ENCODE data around the gene RAD51B. TPM values are rescaled to one million over a fixed set of nuclear protein-coding genes. Genes with fewer than 3 reads are reported as not detected.
A peak's percentile ranks its signal among the peaks of the same experiment; 100 is the strongest.

The RAD51B gene
- total and polyA plus RNA-seq, 4 donors = 2.5 to 95.0 (median 9.6) TPM

DNA sequence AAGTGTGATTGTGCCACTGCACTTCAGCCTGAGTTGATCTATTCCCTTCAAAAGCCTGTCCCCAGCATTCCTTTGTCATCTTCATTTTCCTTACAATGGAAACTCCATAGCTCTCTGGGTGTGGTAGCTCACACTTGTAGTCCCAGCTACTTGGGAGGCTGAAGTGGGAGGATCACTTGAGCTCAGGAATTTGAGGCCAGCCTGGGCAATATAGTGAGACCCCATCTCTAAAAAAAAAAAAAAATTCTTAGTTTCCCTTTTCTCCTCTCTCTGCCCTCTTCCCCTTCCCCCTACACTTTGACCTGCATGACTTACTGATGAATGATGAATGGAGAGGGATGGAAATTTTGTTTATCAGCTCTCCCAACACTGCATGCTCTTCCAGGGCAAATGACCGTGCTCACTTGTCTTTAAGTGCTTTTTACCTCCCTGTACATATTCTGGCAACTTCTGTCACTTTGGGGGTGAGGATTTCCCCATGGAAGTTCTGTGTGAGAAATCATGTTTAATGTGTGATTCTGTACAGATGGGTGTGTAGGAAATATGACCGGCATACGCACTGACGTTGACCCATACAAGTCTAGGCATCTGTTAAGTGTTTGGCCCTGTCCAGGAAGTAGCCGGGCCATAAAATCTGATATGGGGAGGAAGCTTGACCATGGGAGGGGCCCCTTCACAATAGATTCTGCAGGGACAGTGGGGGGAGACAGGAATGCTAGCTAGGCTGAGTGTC, 907.9 kb downstream of the RAD51B start:
- Histone ChIP-seq H3K27me3 (ENCODE audit: control insufficient read depth in 3 of 3, insufficient read depth in 3 of 3, low read length in 2 of 3) (no peaks in the 10 kb centered on the region), H3K9me3 (ENCODE audit: control insufficient read depth in 4 of 4, insufficient read depth in 3 of 4, low read length in 3 of 4) (no peaks in the 10 kb centered on the region), H3K36me3 (ENCODE audit: control insufficient read depth in 4 of 4, insufficient read depth in 4 of 4, low read length in 4 of 4) (no peaks in the 10 kb centered on the region), H3K4me1 (ENCODE audit: control insufficient read depth in 5 of 5, insufficient read depth in 5 of 5, low read length in 5 of 5) (peaks cover 0 to 28% (median 17%) of the 10 kb centered on the region in 5 donors), H3K4me3 (no peak overlapping the region), H3K27ac (ENCODE audit: low read depth in 1 of 2, low read length in 1 of 2) (peak overlapping the region in 1 of 2 donors; percentile 37), H3K9ac (ENCODE audit: insufficient read depth in 1 of 2, low read length in 2 of 2) (no peak overlapping the region)
- TF ChIP-seq, protein P1, sequence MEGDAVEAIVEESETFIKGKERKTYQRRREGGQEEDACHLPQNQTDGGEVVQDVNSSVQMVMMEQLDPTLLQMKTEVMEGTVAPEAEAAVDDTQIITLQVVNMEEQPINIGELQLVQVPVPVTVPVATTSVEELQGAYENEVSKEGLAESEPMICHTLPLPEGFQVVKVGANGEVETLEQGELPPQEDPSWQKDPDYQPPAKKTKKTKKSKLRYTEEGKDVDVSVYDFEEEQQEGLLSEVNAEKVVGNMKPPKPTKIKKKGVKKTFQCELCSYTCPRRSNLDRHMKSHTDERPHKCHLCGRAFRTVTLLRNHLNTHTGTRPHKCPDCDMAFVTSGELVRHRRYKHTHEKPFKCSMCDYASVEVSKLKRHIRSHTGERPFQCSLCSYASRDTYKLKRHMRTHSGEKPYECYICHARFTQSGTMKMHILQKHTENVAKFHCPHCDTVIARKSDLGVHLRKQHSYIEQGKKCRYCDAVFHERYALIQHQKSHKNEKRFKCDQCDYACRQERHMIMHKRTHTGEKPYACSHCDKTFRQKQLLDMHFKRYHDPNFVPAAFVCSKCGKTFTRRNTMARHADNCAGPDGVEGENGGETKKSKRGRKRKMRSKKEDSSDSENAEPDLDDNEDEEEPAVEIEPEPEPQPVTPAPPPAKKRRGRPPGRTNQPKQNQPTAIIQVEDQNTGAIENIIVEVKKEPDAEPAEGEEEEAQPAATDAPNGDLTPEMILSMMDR (IDR thresholded peaks at IDR 0.05; ENCODE audit: control extremely low read depth, extremely low read depth) = no peak
- 44 to 77% methylated on average over 5 of the region's 5 CpGs for WGBS, 2 donors
- DNase-seq (peak in 1 of 3 donors; percentile 60), ATAC-seq (ENCODE audit: insufficient read depth, low FRiP score) (peak; percentile 34)

DNA sequence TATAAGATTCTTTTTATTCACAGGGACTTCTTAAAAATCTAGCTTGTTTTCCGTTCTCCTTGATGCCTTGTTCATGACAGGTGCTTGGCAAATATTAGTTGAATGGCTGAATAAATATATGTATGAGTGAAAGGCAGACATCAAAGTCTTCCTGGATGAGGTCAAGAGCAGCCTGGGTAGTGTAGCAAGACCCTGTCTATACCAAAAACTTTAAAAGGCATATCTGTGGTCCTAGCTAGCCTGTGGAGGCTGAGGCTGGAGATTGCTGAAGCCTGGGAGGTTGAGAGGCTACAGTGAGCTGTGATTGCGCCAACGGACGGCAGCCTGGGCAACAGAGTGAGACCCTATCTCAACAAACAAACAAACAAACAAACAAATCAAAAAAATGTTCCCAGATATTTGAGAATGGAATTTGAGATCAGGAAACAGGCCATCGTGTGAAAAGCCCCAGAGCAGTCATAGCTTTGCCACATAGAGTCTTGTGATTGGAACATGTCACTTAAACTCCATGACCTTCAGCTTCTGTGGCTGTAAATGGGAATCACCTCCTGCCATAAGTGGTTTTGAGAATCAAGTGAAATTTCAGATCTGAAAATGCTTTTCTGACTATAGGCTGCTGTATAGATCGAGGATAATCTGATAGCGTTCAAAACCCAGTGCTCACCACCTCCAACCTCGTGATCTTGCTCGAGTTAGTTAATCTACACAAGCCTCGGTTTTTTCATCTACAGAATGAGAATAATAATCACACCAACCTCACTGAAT, 908.9 kb downstream of the RAD51B start:
- Histone ChIP-seq H3K4me3 (no peak overlapping the region), H3K4me1 (ENCODE audit: control insufficient read depth in 5 of 5, insufficient read depth in 5 of 5, low read length in 5 of 5) (peaks cover 0 to 28% (median 17%) of the 10 kb centered on the region in 5 donors), H3K36me3 (ENCODE audit: control insufficient read depth in 4 of 4, insufficient read depth in 4 of 4, low read length in 4 of 4) (no peaks in the 10 kb centered on the region), H3K9me3 (ENCODE audit: control insufficient read depth in 4 of 4, insufficient read depth in 3 of 4, low read length in 3 of 4) (no peaks in the 10 kb centered on the region), H3K27me3 (ENCODE audit: control insufficient read depth in 3 of 3, insufficient read depth in 3 of 3, low read length in 2 of 3) (no peaks in the 10 kb centered on the region), H3K9ac (ENCODE audit: insufficient read depth in 1 of 2, low read length in 2 of 2) (no peak overlapping the region), H3K27ac (ENCODE audit: low read depth in 1 of 2, low read length in 1 of 2) (peak overlapping the region in 1 of 2 donors; percentile 13)
- whole genome bisulfite sequencing, 2 donors = 70 to 86% methylated on average over 10 of the region's 10 CpGs
- TF ChIP-seq, protein P1 (IDR thresholded peaks at IDR 0.05; ENCODE audit: control extremely low read depth, extremely low read depth) = no peak
- peak; percentile 21 for ATAC-seq (ENCODE audit: insufficient read depth, low FRiP score)
- DNase-seq = peak in 1 of 3 donors; percentile 53

DNA sequence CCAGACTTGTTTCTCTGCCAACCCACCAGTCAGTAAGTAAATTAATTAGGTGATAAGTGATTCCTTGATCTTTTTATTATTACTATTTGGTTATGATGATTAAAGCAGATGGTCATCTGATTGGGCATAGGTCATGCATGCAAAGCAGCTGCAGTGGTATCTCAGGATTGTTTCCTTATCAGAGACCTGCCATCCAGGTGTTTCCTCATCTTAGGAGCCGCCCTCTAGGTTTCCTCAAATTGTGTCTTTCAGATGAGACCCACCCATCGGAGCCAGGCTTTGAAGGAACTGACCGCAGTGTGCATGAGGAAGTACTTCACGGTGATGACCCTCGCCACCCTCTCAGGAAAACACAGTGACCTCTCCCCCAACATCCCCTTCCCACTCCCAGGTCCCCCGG, 910.0 kb downstream of the RAD51B start:
- H3K27ac ChIP-seq (ENCODE audit: low read depth in 1 of 2, low read length in 1 of 2) = no peak overlapping the region
- WGBS, 2 donors = 23 to 49% methylated on average over 6 of the region's 6 CpGs
- no peaks in the 10 kb centered on the region for H3K27me3 ChIP-seq (ENCODE audit: control insufficient read depth in 3 of 3, insufficient read depth in 3 of 3, low read length in 2 of 3)
- H3K36me3 ChIP-seq (ENCODE audit: control insufficient read depth in 4 of 4, insufficient read depth in 4 of 4, low read length in 4 of 4) = no peaks in the 10 kb centered on the region
- TF ChIP-seq, protein P1 (IDR thresholded peaks at IDR 0.05; ENCODE audit: control extremely low read depth, extremely low read depth) = no peak
- no peaks in the 10 kb centered on the region for H3K9me3 ChIP-seq (ENCODE audit: control insufficient read depth in 4 of 4, insufficient read depth in 3 of 4, low read length in 3 of 4)
- no peak overlapping the region for H3K4me3 ChIP-seq
- DNase-seq (peak in 1 of 3 donors; percentile 44), ATAC-seq (ENCODE audit: insufficient read depth, low FRiP score) (no peak)
- peaks cover 0 to 36% (median 17%) of the 10 kb centered on the region in 5 donors for H3K4me1 ChIP-seq (ENCODE audit: control insufficient read depth in 5 of 5, insufficient read depth in 5 of 5, low read length in 5 of 5)
- no peak overlapping the region for H3K9ac ChIP-seq (ENCODE audit: insufficient read depth in 1 of 2, low read length in 2 of 2)
